HG03097 (cell line): ENCODE measurements around the gene OVCA2.

Source experiments
- ATAC-seq: cut with Tn5 transposase; IDR thresholded peaks from one replicate; pipeline ENCODE4 v1.9.1; 2021; ENCODE audit not compliant: unreplicated experiment, low FRiP score

The OVCA2 gene

GRCh38 chr17:2041561-2042389 lies at the start of gene OVCA2:
OVCA2 (plus strand) TSS chr17:2042022; CDS start chr17:2042048, 26 bp downstream.
- peak; percentile 90 for ATAC-seq

- no peak for ATAC-seq
These were observed 49.3 kb upstream of the OVCA2 start for GRCh38 chr17:1992541-1992940.

- no peak for ATAC-seq
These were observed 47.1 kb upstream of the OVCA2 start for GRCh38 chr17:1994707-1995106.

- ATAC-seq, result no peak
These were observed 46.4 kb upstream of the OVCA2 start for GRCh38 chr17:1995321-1995892.

GRCh38 chr17:1995907-1996799 lies 45.7 kb upstream of the OVCA2 start:
- ATAC-seq, result no peak

- no peak for ATAC-seq
These were observed 45.0 kb upstream of the OVCA2 start for GRCh38 chr17:1996800-1997288.

GRCh38 chr17:1997289-1997926 lies 44.4 kb upstream of the OVCA2 start:
- no peak for ATAC-seq

GRCh38 chr17:1997927-1998742 lies 43.7 kb upstream of the OVCA2 start:
- no peak for ATAC-seq

GRCh38 chr17:1999557-2000251 lies 42.1 kb upstream of the OVCA2 start:
- no peak for ATAC-seq

- ATAC-seq, result no peak
These were observed 39.0 kb upstream of the OVCA2 start for GRCh38 chr17:2002767-2003329.

GRCh38 chr17:2003525-2003924 lies 38.3 kb upstream of the OVCA2 start:
- ATAC-seq, result no peak

GRCh38 chr17:2004435-2004952 lies 37.3 kb upstream of the OVCA2 start:
- no peak for ATAC-seq

GRCh38 chr17:2008332-2009126 lies 33.3 kb upstream of the OVCA2 start:
- ATAC-seq, result no peak

GRCh38 chr17:2009737-2010136 lies 32.1 kb upstream of the OVCA2 start:
- ATAC-seq, result no peak

- no peak for ATAC-seq
These were observed 30.1 kb upstream of the OVCA2 start for GRCh38 chr17:2011411-2012371.

- ATAC-seq, result no peak
These were observed 29.3 kb upstream of the OVCA2 start for GRCh38 chr17:2012499-2012898.
